HCEC 1CT (cell line): ENCODE data around the gene TSPO2.

Experiments
- DNase-seq: peaks from one replicate; pipeline ENCODE4 v3.0.0-alpha.2; 2017

The TSPO2 gene

GRCh38 chr6:41077536-41077935, 35.3 kb downstream of the TSPO2 start:
- peak; percentile 4 for DNase-seq

DNA sequence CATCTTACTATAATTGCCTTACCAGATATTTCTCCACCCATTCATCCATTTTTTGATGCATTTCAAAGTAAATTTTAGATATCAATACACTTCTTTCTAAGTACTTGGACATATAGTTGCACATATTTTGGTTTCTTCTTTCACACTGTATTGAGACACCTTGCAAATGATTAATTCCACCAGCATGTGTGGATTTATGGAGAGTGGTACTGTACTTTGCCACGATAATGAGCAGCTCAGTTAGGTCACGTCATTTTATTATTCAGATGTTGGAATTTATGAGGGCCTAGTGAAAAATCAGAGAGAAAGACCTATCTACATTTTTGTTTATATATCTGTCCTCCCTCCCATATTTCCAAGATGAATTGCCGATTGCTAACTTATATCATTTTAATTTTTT, 35.8 kb downstream of the TSPO2 start:
- no peak for DNase-seq

GRCh38 chr6:41079080-41079479, 36.8 kb downstream of the TSPO2 start:
- no peak for DNase-seq

DNA sequence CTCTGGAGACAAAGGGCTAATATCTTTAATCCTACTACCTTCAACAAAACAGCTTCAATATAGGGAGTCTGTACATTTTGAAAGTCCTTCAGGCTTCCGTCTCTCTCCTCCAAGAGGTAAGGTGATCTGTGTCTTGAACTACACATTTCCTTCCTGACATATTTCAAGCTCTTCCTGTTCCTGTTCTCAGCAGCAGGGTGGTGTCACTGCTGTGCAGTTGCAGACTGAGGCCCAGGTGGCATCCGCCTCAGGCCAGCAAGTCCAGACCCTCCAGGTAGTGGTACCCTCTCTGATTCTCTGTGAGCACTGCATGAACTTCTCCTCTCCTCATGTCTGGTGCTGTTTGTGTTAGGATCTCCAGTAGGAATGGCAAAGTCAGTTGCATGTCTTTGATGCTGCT, 38.4 kb downstream of the TSPO2 start:
- no peak for DNase-seq

- DNase-seq = no peak
Measured at GRCh38 chr6:41083072-41083471, 40.8 kb downstream of the TSPO2 start.

DNA sequence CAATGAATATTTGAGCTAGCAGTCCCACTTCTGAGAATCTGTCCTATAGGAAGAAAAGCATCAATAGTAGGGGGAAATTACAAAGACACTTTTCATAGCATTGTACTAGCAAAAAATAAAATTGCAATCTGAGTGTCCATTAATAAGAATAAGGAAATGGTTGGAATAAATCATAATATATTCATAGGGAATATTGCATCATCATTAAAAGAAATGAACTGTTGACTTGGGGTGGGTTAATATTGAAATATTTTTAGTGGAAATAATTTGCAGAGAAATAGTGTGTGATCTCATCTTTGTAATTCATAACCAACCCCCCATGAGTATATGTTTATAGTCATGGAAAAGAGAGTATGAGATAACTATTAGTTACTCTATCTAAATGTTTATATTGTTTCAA, 42.9 kb downstream of the TSPO2 start:
- no peak for DNase-seq

- DNase-seq = no peak
Measured at GRCh38 chr6:41088451-41088850, 46.2 kb downstream of the TSPO2 start.

GRCh38 chr6:41090841-41091761, 48.8 kb downstream of the TSPO2 start:
- no peak for DNase-seq

DNA sequence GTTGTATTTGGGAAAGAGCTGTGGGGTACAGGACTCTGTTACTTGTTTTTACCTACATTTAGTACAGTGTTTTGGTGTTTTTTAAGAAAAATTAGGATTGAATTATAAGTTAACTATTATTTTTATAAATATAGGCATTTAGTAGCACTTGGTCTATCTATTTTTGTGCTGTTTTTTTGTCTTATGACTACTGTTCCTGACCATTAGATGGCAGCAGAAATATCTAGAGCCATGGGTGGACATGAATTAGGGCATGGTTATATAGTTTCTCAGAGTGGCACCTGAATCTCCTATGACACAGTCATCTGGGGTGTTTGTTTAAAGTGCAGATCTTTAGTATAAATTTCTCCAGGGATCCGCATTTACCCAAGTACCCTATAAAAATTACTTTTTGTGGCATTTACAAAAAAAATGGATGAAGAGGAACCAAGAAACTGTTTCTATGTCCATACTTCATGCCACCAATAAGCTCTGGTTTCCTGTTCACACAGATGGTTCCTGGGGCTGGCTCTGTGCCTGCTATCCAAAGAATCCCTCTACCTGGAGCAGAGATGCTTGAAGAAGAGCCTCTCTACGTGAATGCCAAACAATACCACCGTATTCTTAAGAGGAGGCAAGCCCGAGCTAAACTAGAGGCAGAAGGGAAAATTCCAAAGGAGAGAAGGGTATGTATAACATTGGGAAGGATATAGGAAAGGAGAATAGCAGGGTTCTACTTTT, 50.3 kb downstream of the TSPO2 start:
- peak; percentile 11 for DNase-seq

- no peak for DNase-seq
Measured at GRCh38 chr6:41093729-41094128, 51.5 kb downstream of the TSPO2 start.
